ENCODE measurements around the gene AP2B1.

DNA sequence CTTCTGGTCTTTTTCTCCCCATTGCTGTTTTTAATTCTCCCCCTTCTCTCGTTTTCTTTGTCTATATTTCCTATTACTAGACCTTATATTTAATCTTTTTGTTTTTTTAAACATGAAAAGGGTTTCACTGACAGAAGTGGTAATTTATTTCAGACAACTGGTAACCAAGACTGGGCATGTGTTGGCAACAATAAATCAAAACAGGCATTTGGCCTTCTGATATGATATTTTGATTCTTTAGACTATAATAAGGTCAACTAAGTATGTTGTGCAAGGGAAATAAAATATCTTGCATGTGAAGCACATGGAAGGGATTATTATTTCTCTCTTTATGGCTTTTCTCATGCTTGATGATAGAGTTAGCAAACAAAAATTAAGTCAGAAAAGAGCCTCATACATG is 34.6 kb downstream of the AP2B1 start:
- TF ChIP-seq POLR2A (IDR thresholded peaks at IDR 0.05): no peak
- TF ChIP-seq, protein P1, sequence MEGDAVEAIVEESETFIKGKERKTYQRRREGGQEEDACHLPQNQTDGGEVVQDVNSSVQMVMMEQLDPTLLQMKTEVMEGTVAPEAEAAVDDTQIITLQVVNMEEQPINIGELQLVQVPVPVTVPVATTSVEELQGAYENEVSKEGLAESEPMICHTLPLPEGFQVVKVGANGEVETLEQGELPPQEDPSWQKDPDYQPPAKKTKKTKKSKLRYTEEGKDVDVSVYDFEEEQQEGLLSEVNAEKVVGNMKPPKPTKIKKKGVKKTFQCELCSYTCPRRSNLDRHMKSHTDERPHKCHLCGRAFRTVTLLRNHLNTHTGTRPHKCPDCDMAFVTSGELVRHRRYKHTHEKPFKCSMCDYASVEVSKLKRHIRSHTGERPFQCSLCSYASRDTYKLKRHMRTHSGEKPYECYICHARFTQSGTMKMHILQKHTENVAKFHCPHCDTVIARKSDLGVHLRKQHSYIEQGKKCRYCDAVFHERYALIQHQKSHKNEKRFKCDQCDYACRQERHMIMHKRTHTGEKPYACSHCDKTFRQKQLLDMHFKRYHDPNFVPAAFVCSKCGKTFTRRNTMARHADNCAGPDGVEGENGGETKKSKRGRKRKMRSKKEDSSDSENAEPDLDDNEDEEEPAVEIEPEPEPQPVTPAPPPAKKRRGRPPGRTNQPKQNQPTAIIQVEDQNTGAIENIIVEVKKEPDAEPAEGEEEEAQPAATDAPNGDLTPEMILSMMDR (IDR thresholded peaks at IDR 0.05): no peak

All from stomach (tissue), 4 donors.